Lower leg skin (tissue), 3 donors: ENCODE data around the gene EPHA1.

Experiments used
- CTCF ChIP-seq, 3 donors: fragments of 450-650 bp; IDR thresholded peaks; one replicate each; pipeline ENCODE4 v1.5.1; 2016; ENCODE audit warnings: antibody characterized with exemption in 3 of 3, mild to moderate bottlenecking in 3 of 3, moderate library complexity in 2 of 3
- POLR2A ChIP-seq, 2 donors: fragments of 450-650 bp; IDR thresholded peaks; one replicate each; pipeline ENCODE4 v1.6.1; 2016 to 2017; ENCODE audit warnings: antibody characterized with exemption in 2 of 2, mild to moderate bottlenecking in 1 of 2, moderate library complexity in 1 of 2

- TF ChIP-seq CTCF (IDR thresholded peaks at IDR 0.05) (no peak), POLR2A (IDR thresholded peaks at IDR 0.05) (peak in 1 of 2 donors; percentile 74)
Measured at GRCh38 chr7:143380646-143381426, 27.8 kb downstream of the EPHA1 start, which contains the start of gene ZYX.
